Mucosa of descending colon (tissue), 3 donors: ENCODE measurements around the gene TMEM107. TPM values are rescaled to one million over a fixed set of nuclear protein-coding genes. Genes with fewer than 3 reads are reported as not detected.

ENCODE experiments used
- ATAC-seq: fragments of 200-7000 bp; cut with Tn5 transposase; one replicate; pipeline ENCODE4 v1.9.1; 2020; ENCODE audit warnings: mild to moderate bottlenecking, moderate library complexity
- DNase-seq, 3 donors: peaks; one replicate each; pipeline ENCODE4 v3.0.0-alpha.2; 2020
- H3K36me3 ChIP-seq: fragments of 200-600 bp; one replicate; pipeline ENCODE4 v1.8.0; 2021; ENCODE audit warnings: low read depth, mild to moderate bottlenecking
- H3K4me1 ChIP-seq: fragments of 200-600 bp; one replicate; pipeline ENCODE4 v1.8.0; 2021; ENCODE audit warnings: low read depth, mild to moderate bottlenecking
- H3K4me3 ChIP-seq: fragments of 200-600 bp; one replicate; pipeline ENCODE4 v1.8.0; 2021; ENCODE audit warnings: mild to moderate bottlenecking
- H3K9me3 ChIP-seq: fragments of 200-600 bp; one replicate; pipeline ENCODE4 v1.8.0; 2021; ENCODE audit warnings: mild to moderate bottlenecking
- CTCF ChIP-seq: fragments of 200-600 bp; IDR thresholded peaks from one replicate; pipeline ENCODE4 v1.8.0; 2022; ENCODE audit warnings: antibody characterized with exemption, mild to moderate bottlenecking
- intact Hi-C, 2 donors: fragments of 100-400 bp; cut with DNase I in 1 of 2; cut with micrococcal nuclease in 1 of 2; formaldehyde crosslinking; loops; one replicate each; pipeline versions ENCODE4 v1.11.0 to v1.11.1; 2022; cut with DNase I, micrococcal nuclease
- total RNA-seq, 3 donors: library from RNA; stranded (reverse); fragmentation: NEBNext Ultra II Directional in 2 of 3; extraction: Animal tissue kit (Norgen Biotek cat#: 25700) in 2 of 3; gene quantifications; one replicate each; pipeline versions ENCODE4 v1.2.1 to v1.2.4, GENCODE V29; 2021 to 2023
- donor health status: DM: no; HTN: no; CAD: no; lungs with moderate emphysema.
- donor health status: DM: no; HTN: no; CAD: no.
- donor health status: DM: no; HTN: yes; CAD: no.

TMEM107 gene
- total RNA-seq, 3 donors from 2014 or later = 8.0 to 19.1 (median 9.6) TPM

GRCh38 chr17:8153957-8154607 is 22.1 kb downstream of the TMEM107 start:
- Histone ChIP-seq H3K4me3 (no peak overlapping the region), H3K9me3 (no peaks in the 10 kb centered on the region), H3K36me3 (peaks cover 11% of the 10 kb centered on the region), H3K4me1 (peaks cover 54% of the 10 kb centered on the region)
- peak; percentile 59 for ATAC-seq
- TF ChIP-seq CTCF = no peak
- intact Hi-C loops = no loop called here
- peak; percentile 99 to 100 (median 99) for DNase-seq

GRCh38 chr17:8153525-8153956 is 22.6 kb downstream of the TMEM107 start:
- DNase-seq = peak; percentile 80 to 87 (median 80)
- intact Hi-C loops = no loop called here
- Histone ChIP-seq H3K36me3 (peaks cover 12% of the 10 kb centered on the region), H3K4me1 (peaks cover 49% of the 10 kb centered on the region), H3K9me3 (no peaks in the 10 kb centered on the region), H3K4me3 (no peak overlapping the region)
- TF ChIP-seq CTCF = no peak
- peak; percentile 38 for ATAC-seq

- Histone ChIP-seq H3K4me3 (no peak overlapping the region), H3K36me3 (peaks cover 16% of the 10 kb centered on the region), H3K4me1 (peaks cover 44% of the 10 kb centered on the region), H3K9me3 (no peaks in the 10 kb centered on the region)
- intact Hi-C loops = no loop called here
- ATAC-seq (no peak), DNase-seq (peak; percentile 37 to 63 (median 54))
- no peak for TF ChIP-seq CTCF
Measured at GRCh38 chr17:8153031-8153451, 23.1 kb downstream of the TMEM107 start.

GRCh38 chr17:8152112-8152775 is 23.9 kb downstream of the TMEM107 start, which contains the start of gene PER1:
Gene PER1, minus strand, starts transcription at chr17:8152404. Its CDS starts 1,698 bp downstream, at chr17:8150706.
- peaks cover 41% of the 10 kb centered on the region for H3K4me1 ChIP-seq
- no peak for TF ChIP-seq CTCF

GRCh38 chr17:8151641-8152111 is 24.5 kb downstream of the TMEM107 start:
- peak overlapping the region; percentile 25 for H3K4me3 ChIP-seq
- ATAC-seq (peak; percentile 4), DNase-seq (peak; percentile 79 to 89 (median 82))
- H3K4me1 ChIP-seq = peaks cover 37% of the 10 kb centered on the region
- H3K36me3 ChIP-seq = peaks cover 29% of the 10 kb centered on the region
- intact Hi-C loops = no loop called here
- H3K9me3 ChIP-seq = no peaks in the 10 kb centered on the region
- no peak for TF ChIP-seq CTCF

More at GRCh38 chr17:8152112-8152775, 23.9 kb downstream of the TMEM107 start, which contains the start of gene PER1:
- Histone ChIP-seq H3K36me3 (peaks cover 24% of the 10 kb centered on the region), H3K9me3 (no peaks in the 10 kb centered on the region), H3K4me3 (peak within 1 kb of the TSS; percentile 25)
- DNase-seq = peak; percentile 94 to 97 (median 97)
- intact Hi-C loops = no loop called here
- peak; percentile 49 for ATAC-seq
